Measurements from ENCODE around the gene DRAXIN. TPM values are rescaled to one million over a fixed set of nuclear protein-coding genes. Genes with fewer than 3 reads are reported as not detected.

The DRAXIN gene
- total RNA-seq, 1 donor from 2014 or later, result 0.24 TPM

DNA sequence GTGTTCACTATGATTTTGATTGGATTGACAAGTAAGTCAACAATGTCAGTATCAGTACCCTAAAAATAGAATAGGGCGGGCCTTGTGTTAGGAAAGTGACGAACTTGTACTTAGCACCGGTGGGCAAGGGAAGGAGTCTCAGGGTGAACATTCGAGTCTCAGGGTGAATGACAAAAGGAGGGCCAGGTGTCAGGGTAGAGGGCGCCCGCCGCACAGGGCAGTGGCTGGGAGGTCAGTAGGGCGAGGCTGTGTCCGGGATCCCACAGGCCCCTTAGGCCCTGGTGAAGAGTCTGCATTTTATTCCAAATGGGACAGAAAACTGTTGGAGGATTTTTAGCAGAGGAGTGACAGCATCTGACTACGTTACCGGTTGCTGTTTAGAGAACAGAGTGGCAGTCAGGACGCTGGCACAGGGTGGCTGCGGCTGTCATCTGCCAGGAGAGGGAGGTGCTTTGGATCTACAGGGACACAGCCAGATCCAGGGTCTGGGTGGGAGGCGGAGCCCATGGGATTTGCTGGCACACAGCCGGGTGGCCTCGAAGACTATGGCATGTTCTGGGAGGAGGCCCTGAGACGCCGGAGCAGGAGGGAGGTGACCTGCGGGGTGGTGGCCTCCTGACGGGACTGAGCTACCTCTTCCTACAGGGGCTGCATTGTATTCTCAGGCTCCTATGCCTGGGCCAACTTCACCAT, 55.4 kb downstream of the DRAXIN start:
- TF ChIP-seq, protein P1, sequence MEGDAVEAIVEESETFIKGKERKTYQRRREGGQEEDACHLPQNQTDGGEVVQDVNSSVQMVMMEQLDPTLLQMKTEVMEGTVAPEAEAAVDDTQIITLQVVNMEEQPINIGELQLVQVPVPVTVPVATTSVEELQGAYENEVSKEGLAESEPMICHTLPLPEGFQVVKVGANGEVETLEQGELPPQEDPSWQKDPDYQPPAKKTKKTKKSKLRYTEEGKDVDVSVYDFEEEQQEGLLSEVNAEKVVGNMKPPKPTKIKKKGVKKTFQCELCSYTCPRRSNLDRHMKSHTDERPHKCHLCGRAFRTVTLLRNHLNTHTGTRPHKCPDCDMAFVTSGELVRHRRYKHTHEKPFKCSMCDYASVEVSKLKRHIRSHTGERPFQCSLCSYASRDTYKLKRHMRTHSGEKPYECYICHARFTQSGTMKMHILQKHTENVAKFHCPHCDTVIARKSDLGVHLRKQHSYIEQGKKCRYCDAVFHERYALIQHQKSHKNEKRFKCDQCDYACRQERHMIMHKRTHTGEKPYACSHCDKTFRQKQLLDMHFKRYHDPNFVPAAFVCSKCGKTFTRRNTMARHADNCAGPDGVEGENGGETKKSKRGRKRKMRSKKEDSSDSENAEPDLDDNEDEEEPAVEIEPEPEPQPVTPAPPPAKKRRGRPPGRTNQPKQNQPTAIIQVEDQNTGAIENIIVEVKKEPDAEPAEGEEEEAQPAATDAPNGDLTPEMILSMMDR (IDR thresholded peaks at IDR 0.05), result no peak
- peaks cover 4% of the 10 kb centered on the region for H3K4me1 ChIP-seq
- ATAC-seq (no peak), DNase-seq (no peak)
- H3K36me3 ChIP-seq, result peaks cover 69% of the 10 kb centered on the region
- no peak overlapping the region for H3K4me3 ChIP-seq
- intact Hi-C loops (cut with DNase I), result no loop called here
- H3K27me3 ChIP-seq (ENCODE audit: low read depth), result no peaks in the 10 kb centered on the region
- H3K27ac ChIP-seq, result no peak overlapping the region
- H3K9me3 ChIP-seq, result no peaks in the 10 kb centered on the region

DNA sequence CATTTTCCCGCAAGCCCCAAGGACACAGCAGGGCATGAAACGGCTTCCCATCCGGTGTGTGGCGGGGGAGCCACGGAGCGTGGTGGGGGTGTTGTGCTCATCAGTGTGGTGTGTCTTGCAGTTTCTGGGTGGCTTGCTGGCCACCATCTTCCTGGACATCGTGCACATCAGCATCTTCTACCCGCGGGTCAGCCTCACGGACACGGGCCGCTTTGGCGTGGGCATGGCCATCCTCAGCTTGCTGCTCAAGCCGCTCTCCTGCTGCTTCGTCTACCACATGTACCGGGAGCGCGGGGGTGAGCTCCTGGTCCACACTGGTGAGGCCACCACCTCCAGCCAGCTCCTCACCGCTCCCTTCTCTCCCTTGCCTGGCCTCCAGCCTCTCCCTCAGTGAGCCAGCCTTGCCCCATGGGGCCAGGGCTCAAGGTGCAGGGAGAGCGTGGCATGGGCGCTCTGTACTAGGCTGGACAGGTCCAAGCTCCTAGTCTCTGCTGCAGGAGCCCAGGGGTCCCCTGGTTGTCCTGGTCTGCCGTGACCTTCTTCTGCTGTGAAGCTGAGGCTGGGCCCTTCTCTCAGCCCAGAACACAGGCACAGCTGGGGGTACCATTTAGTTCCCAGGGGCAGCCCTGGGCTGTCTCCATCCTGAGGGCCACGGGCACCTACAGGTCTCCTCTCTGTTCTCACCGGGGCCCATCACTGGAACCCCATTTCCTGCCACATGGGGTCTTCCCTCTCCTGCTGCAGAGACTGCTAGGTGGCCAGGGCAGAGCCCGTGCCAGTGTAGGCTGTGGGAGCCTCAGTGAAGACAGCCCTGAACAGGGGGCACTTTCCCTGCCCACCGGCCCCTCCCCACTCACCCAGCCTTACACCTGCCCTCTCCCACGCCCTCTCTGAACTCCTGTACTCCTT, 57.0 kb downstream of the DRAXIN start:
- DNase-seq (no peak), ATAC-seq (peak in 1 of 2 donors; percentile 5)
- Histone ChIP-seq H3K27ac (no peak overlapping the region), H3K36me3 (peaks cover 68% of the 10 kb centered on the region), H3K27me3 (ENCODE audit: low read depth) (no peaks in the 10 kb centered on the region), H3K4me1 (peaks cover 5% of the 10 kb centered on the region), H3K4me3 (no peak overlapping the region), H3K9me3 (no peaks in the 10 kb centered on the region)
- intact Hi-C loops (cut with DNase I), result no loop called here
- TF ChIP-seq, protein P1 (IDR thresholded peaks at IDR 0.05), result no peak

DNA sequence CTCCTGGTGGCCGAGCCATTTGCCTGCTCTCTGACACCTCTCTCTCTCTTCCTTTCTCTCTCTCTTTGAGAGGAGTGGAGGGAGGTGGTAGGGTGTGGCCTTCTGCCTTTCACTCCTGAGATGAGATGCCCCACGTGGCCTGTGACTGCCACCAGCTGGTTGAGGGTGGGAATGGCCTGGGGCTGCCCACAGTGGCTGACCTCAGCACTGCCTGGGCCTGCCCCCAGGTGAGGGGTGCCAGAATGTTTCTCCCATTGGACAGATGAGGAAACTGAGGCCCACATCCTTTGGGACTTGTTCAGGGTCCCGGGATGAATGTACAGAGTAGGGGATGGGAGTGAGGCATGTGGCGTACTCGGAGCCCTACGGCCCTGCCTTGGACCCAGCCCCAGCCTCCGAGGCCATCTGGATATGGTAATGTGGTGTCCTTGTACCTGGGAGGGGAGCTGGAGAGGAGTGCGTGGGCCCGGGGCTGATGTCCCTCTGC, 57.7 kb downstream of the DRAXIN start:
- intact Hi-C loops (cut with DNase I), result no loop called here
- peak; percentile 72 for DNase-seq
- peak; percentile 84 to 89 for ATAC-seq
- no peaks in the 10 kb centered on the region for H3K27me3 ChIP-seq (ENCODE audit: low read depth)
- peaks cover 5% of the 10 kb centered on the region for H3K4me1 ChIP-seq
- H3K27ac ChIP-seq, result no peak overlapping the region
- peaks cover 64% of the 10 kb centered on the region for H3K36me3 ChIP-seq
- TF ChIP-seq, protein P1 (IDR thresholded peaks at IDR 0.05), result peak; percentile 64
- H3K4me3 ChIP-seq, result no peak overlapping the region
- H3K9me3 ChIP-seq, result no peaks in the 10 kb centered on the region

DNA sequence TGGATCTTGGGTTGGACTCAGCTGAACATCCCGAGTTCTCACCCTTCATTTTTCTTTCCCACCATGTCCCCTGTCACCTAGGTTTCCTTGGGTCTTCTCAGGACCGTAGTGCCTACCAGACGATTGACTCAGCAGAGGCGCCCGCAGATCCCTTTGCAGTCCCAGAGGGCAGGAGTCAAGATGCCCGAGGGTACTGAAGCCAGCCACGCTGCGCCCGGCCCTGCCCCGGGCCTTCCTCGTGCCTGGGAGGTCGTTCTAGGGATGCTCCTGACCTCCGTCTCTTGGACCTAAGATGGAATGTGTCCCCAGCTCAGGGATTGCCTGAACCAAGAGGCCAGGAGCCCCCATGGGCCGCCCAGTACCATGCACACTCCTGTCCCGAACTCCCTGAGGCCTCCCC, 58.5 kb downstream of the DRAXIN start:
- Histone ChIP-seq H3K9me3 (no peaks in the 10 kb centered on the region), H3K27ac (no peak overlapping the region), H3K36me3 (peaks cover 61% of the 10 kb centered on the region), H3K4me3 (no peak overlapping the region), H3K27me3 (ENCODE audit: low read depth) (no peaks in the 10 kb centered on the region), H3K4me1 (peaks cover 5% of the 10 kb centered on the region)
- TF ChIP-seq, protein P1 (IDR thresholded peaks at IDR 0.05), result no peak
- intact Hi-C loops (cut with DNase I), result no loop called here
- ATAC-seq (no peak), DNase-seq (no peak)

DNA sequence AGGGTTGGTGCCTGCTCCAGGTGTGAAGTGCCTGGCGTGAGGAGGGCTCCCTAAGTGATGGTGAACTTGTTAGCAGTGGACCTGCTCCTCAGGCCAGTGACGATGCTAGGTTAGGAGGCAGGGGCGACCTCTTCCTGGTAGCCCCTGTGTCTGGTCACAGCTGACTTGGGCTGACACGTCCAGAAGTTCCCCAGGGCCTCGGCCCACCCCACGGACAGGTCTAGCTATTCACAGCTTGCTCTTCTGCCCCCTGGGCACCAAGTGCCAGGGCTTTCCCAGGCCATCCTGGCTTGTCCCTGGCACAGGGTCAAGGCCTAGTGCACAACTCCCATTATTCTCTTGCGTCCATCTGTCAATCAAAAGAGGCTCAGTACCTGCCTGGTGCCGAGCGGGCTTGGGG, 59.6 kb downstream of the DRAXIN start:
- Histone ChIP-seq H3K4me3 (no peak overlapping the region), H3K27me3 (ENCODE audit: low read depth) (no peaks in the 10 kb centered on the region), H3K9me3 (no peaks in the 10 kb centered on the region), H3K4me1 (peaks cover 5% of the 10 kb centered on the region), H3K27ac (no peak overlapping the region), H3K36me3 (peaks cover 50% of the 10 kb centered on the region)
- DNase-seq (no peak), ATAC-seq (no peak)
- intact Hi-C loops (cut with DNase I), result no loop called here
- TF ChIP-seq, protein P1 (IDR thresholded peaks at IDR 0.05), result no peak
